22Rv1 (cell line): ENCODE results near the gene TRHDE.

ENCODE experiments used
- H3K27ac ChIP-seq: fragments of 450-650 bp; 2 replicates; pipeline ENCODE4 v1.5.1; 2017
- CTCF ChIP-seq: fragments of 450-650 bp; IDR thresholded peaks from 2 replicates; pipeline ENCODE4 v1.5.1; 2017; ENCODE audit warnings: mild to moderate bottlenecking
- ZFX ChIP-seq: fragments of 450-650 bp; IDR thresholded peaks from 2 replicates; pipeline ENCODE4 v1.6.1; 2017; ENCODE audit warnings: antibody characterized with exemption, borderline replicate concordance

Gene TRHDE

GRCh38 chr12:72366255-72366654, 94.1 kb downstream of the TRHDE start:
- TF ChIP-seq ZFX (no peak), CTCF (no peak)
- no peak overlapping the region for H3K27ac ChIP-seq

GRCh38 chr12:72368298-72368697, 96.1 kb downstream of the TRHDE start:
- H3K27ac ChIP-seq, result no peak overlapping the region
- TF ChIP-seq ZFX (no peak), CTCF (no peak)

GRCh38 chr12:72368719-72369422, 96.7 kb downstream of the TRHDE start:
- H3K27ac ChIP-seq, result no peak overlapping the region
- no peak for TF ChIP-seq ZFX

GRCh38 chr12:72369423-72369959, 97.3 kb downstream of the TRHDE start:
- TF ChIP-seq ZFX, result no peak
- no peak for TF ChIP-seq CTCF
- H3K27ac ChIP-seq, result no peak overlapping the region

- H3K27ac ChIP-seq, result no peak overlapping the region
- TF ChIP-seq ZFX (no peak), CTCF (no peak)
Measured at GRCh38 chr12:72380441-72380840, 108.3 kb downstream of the TRHDE start.

- TF ChIP-seq CTCF, result no peak
- no peak for TF ChIP-seq ZFX
- H3K27ac ChIP-seq, result no peak overlapping the region
Measured at GRCh38 chr12:72388322-72388721, 116.2 kb downstream of the TRHDE start.

GRCh38 chr12:72390146-72390545, 118.0 kb downstream of the TRHDE start:
- H3K27ac ChIP-seq, result no peak overlapping the region
- no peak for TF ChIP-seq ZFX
- no peak for TF ChIP-seq CTCF
